Stimulated activated CD4-positive, alpha-beta T cell treated with anti-CD3 and anti-CD28 coated beads, Interleukin-2, amount 100 ng/mL, for 4 hours (primary cell): ENCODE measurements around the gene MGAT4D.
"Not testable (repeated sequence)": the region's sequence is repeated elsewhere in the genome, so short reads cannot be mapped to it uniquely, and the experiment has no call there.

Experiments
- DNase-seq: peaks from one replicate; pipeline ENCODE4 v3.0.0-alpha.2; 2020; ENCODE audit warnings: low read depth

The MGAT4D gene

DNA sequence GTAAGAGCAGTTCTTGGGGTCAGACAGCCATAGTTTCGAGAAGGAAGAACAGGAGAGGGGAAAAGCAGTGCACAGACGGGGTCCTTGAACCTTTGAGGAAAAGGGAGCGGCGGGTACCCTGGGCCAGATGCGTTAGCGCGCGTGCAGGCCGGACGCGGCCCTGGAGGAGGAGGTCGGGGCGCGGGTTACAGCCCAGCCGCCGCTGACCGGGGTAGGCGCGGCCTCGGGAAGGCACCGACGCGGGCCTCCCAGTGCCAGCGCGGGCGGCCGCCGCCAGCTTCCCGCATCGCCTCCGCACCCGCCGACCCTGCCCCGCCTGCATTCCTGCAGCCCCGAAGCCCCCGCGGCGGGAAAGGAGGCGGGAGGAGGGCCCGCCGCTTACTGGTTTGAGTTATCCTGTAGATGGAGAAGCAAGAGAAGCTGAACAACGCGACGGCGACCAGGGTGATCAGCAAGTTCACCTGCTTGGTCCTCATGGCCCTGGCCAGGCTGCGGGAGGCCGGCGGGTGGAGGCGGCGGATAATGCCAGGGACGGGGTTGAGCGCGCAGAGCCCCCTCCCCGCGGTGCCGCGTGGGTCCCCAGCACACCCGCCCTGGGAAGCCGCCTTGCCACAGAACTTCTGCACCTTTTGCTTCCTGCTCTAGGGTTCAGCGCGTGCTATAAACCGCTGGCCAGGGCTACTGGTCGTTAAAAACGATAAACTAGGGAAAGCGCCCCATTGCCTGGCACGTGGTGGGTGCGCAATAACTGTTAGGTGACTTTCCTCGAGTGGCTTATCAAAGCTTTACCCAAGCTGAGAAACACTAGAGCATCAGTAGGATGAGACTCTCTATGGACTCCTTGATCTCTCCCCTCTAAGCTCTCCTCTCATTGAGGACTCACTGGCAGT is at the start of gene MGAT4D:
TSS of gene MGAT4D (minus strand) at position 547 of the 890 bp plus-strand sequence. CDS start at position 476, 71 bp downstream.
- no peak for DNase-seq

DNA sequence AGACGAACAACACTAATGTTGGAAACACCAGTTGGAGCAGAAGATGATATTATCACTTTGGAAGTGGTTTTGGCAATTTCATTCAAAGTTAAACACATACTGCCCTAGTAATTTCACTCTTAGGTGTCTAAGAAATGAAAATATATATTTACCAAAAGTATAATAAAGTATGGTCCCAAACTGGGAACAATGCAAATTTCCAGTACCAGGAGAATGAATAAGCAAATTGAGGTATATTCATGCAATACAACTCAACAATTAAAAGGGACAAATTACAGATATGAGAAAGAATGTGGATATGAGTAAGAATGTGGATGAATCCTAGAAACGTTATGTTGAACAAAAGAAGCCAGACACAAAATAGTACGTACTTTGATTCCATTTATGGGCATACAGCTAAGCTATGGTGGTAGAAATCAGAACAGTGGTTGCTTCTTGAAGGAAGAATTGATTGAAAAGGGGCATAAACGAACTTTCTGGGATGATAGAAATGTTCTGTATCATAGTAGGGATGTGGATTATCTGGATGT is 35.9 kb upstream of the MGAT4D start:
- DNase-seq, result no peak

DNA sequence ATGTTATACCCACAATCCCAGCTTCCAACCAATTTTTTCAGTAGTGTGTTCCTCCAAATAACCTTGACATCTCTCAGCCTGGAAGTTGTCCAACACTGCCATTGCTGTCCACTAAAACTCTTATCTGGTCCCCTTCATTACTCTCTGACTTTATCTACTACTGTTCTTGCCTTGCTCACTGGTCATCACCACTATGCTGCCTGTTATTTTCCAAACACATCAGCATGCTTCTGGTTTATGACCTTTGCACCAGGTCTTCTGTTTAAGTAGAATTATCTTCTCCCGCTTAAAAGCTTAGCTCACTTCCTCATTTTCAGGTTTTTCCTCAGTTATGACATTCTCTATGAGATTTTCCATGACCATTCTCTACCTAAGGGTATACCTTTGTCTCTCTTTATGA is 31.3 kb upstream of the MGAT4D start:
- DNase-seq, result no peak

DNA sequence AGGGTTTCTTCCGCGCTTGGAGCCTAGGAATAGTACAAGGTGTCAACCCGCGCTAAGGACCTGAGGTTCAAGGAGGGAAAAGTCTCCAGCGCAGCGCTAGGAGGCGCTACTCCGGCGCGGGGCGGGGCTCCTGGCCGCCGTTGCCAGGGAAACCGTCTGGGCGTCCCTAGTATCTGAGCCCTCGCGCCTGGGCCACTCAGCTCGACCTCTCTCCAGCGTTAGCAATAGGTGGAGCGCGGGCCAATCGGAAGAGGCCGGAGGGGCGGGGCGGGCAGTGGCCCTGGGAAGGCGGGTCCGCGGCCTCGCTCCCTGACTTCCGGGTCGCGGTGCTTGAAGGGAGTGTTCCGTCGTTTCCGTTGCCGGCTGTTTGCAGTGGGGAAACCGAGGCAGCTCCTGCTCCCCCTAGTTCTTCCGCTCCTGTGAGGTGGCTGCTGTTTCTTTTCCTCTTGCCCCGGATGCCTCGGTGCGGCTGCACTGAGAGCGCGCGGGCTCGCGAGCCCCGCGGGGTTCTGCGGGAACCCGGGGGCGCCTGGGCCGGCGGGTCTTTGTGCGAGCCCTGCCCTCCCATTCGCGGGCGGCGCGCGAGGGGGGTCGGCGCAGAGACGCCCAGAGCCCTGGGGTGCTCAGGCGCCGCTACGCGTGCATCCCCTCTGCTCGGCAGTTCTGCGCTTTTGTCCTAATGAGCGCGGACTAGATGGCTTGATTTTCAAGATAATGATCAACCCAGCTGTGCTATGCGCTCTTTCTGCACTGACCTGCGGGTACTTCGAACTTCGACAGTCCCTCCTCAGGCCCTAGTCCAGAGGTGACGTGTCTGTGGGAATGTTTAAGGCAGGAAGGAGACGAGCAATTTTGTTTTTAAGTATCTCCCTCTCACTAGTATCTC is 26.0 kb upstream of the MGAT4D start, which contains the start of gene ELMOD2:
TSS of gene ELMOD2 (plus strand) at position 312 of the 886 bp plus-strand sequence. CDS start 1,261 bp downstream, outside the sequence.
- peak; percentile 96 for DNase-seq

- DNase-seq, result no peak
Measured at GRCh38 chr4:140523370-140523856, 25.3 kb upstream of the MGAT4D start.

DNA sequence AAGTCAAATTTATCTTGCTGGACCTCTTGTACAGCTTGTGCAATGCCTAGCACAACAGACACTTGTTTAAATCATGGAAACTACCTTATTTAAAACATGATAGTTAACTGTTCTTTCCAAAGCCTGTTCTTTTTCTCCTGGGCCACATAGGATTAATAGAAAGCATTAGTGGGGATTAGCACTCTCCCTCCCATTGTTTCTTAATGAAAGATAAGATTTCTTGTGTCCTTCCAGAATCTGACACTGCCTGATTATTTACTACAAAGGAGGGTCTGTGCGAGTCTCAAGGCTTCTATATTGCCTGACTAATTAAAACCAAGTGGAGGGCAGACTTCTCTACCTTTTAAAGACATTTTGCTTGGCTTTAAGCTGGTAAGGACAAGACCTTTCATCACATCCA is 17.3 kb upstream of the MGAT4D start:
- DNase-seq, result no peak

DNA sequence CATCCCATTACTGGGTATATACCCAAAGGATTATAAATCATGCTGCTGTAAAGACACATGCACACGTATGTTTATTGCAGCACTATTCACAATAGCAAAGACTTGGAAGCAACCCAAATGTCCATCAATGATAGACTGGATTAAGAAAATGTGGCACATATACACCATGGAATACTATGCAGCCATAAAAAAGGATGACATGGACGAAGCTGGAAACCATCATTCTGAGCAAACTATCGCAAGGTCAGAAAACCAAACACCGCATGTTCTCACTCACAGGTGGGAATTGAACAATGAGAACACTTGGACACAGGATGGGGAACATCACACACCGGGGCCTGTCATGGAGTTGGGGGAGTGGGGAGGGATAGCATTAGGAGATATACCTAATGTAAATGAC is 15.7 kb upstream of the MGAT4D start:
- DNase-seq, result not testable (repeated sequence)

GRCh38 chr4:140504261-140504660 is 6.2 kb upstream of the MGAT4D start:
- no peak for DNase-seq

GRCh38 chr4:140499391-140499790 is 1.3 kb upstream of the MGAT4D start:
- DNase-seq, result no peak

DNA sequence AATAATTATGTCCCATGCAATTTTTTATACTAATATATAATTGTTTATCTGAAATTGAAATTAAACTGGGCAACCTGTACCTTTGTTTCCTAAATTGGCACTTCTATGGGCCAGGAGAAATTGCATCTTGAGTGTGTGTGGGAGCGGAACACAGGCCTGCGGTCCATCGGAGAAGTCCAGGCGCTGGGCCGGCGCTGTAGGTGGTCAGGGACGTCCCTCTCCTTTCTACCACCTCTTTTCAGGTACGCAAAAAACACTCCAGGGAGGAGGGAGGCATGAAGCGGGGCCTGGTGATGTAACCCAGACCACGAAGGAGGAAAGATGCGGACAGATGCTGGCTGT is 717 bp downstream of the MGAT4D start:
- DNase-seq, result no peak

- DNase-seq, result no peak
Measured at GRCh38 chr4:140485939-140486338, 12.2 kb downstream of the MGAT4D start.

DNA sequence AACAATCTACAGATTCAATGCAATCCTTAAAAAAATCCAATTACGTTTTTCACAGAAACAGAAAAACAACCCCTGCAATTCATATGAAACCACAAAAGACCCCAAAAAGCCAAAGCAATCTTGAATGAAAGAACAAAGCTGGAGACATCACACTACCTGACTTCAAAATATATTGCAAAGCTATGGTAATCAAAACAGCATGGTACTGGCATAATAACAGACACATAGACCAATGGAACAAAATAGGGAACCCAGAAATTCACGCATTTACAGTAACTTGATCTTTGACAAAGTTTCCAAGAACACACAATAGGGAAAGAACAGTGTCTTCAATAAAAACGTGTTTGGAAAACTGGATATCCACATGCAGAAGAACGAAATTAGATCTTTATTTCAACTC is 14.6 kb downstream of the MGAT4D start:
- no peak for DNase-seq

DNA sequence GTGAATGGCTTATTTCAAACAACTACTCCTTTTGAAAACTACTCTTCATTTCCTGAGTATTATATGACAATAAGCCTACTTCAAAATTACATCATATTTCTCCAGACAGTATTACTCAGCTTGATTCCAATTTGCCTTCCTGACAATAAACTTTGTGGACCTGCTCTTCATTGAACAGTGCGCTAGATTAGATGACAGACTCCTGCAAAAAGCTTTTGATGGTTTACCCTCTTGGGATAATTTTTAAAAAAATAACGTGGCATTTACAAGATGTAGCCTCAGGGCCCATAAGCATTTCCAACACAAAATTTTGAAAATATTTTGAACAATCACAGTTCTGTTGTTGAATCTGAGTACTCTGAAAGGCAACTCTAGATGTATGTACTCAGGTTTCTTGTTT is 25.9 kb downstream of the MGAT4D start:
- DNase-seq, result no peak

DNA sequence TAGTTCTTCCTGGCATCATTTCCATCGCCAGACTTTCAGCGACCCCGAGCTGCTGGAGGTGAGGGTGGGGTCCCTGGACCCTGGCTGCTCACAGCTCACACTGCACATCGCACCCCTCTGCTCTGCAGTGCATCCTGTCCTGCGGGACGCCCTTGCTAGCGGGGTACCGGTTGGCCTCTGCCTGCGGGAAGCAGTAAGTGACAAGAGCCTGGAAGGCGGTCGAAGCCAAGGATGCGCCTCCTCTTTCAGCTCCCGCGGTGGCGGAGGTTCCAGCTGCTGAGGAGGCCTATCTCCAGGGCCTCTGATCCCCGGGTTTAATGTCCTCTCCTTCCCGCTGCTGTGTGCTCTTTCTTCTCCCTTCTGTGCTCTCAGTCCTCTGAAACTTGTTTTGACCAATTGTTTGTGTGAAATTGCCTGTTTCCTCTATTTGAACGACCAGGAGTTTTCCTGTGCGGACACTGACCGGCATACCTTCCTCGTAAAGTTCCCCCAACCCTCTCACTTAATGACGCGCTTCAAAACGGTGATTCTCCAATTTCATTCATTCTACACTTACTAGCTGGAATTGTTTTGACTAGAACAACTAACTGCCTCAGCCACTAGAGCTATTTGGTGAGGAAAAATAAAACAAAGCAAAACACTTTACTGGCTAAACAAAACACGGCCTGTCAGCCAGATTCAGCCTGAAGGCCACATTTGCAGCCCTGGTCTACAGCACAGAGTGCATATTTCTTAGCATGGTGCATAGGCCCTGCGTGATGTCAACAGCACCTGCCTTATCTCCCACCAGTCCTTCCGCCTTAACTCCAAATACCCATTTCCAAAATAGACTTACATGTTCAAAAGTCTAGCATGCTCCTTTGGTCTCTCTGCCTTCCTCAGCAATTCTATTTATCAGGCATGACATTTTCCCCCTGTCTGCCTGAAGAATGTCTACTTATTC is 28.0 kb downstream of the MGAT4D start:
- DNase-seq, result no peak

GRCh38 chr4:140466146-140466545 is 31.9 kb downstream of the MGAT4D start:
- no peak for DNase-seq

GRCh38 chr4:140463614-140464013 is 34.5 kb downstream of the MGAT4D start:
- DNase-seq, result no peak

DNA sequence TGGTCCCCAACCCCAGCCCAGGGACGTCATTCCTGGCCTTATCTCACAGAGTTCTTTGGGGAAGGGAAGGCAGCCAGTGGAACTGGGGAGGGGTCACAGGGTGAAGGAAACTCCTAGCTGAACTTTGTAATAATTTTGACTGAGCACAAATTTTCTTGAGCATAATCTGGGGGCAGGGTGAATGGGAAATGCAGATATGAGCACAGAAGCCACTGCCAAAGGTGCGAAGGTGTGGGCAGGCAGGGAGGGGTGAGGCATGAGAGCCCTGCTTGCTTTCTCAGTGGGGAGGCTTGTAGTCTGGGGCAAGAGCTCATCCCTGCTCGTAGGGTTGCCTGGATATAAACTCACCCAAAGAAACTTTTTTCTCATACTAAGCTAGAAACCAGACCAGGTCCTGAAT is 34.9 kb downstream of the MGAT4D start:
- DNase-seq, result no peak

DNA sequence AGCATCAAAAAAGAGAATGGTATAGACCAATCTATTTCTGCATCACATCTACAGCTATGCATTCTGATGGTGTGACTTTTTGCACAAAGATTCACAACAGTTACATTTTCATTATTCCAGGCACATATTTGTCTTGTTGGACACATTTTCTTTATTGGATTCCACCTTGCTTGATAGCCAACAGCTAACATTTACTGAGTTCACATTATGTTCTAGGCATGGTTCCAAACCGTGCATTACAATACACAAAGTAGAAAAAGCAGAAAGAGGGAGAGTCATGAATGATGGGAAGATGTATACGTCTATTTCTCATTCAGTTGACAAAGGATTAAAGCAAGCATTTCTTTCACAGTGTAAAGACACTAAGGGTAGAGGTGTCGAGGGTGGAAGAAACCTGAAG is 47.7 kb downstream of the MGAT4D start:
- no peak for DNase-seq

- DNase-seq, result no peak
Measured at GRCh38 chr4:140448830-140449229, 49.3 kb downstream of the MGAT4D start.

- DNase-seq, result no peak
Measured at GRCh38 chr4:140448162-140448561, 49.9 kb downstream of the MGAT4D start.

GRCh38 chr4:140444347-140444746 is 53.7 kb downstream of the MGAT4D start:
- not testable (repeated sequence) for DNase-seq
